ENCODE data around the gene CNOT6.
"Not testable (repeated sequence)": the region's sequence is repeated elsewhere in the genome, so short reads cannot be mapped to it uniquely, and the experiment has no call there.

CNOT6 gene

GRCh38 chr5:180467028-180467975 is 26.9 kb upstream of the CNOT6 start:
- Mint-ChIP-seq H3K27ac (no peak overlapping the region), H3K27me3 (peaks cover 19% of the 10 kb centered on the region)
- no peak for DNase-seq (ENCODE audit: low spot score in 2 of 2)

GRCh38 chr5:180467989-180468731 is 26.0 kb upstream of the CNOT6 start:
- no peaks in the 10 kb centered on the region for H3K36me3 Mint-ChIP-seq
- no peak overlapping the region for H3K4me3 Mint-ChIP-seq
- no peak overlapping the region for H3K27ac Mint-ChIP-seq
- DNase-seq (ENCODE audit: low spot score in 2 of 2): no peak
- no peak for ATAC-seq (ENCODE audit: low read depth)
- peaks cover 2% of the 10 kb centered on the region for H3K4me1 Mint-ChIP-seq
- peaks cover 17% of the 10 kb centered on the region for H3K27me3 Mint-ChIP-seq
- H3K9me3 Mint-ChIP-seq: no peaks in the 10 kb centered on the region

More at GRCh38 chr5:180467028-180467975, 26.9 kb upstream of the CNOT6 start:
- no peak for ATAC-seq (ENCODE audit: low read depth)
- Mint-ChIP-seq H3K36me3 (no peaks in the 10 kb centered on the region), H3K4me3 (no peak overlapping the region), H3K9me3 (no peaks in the 10 kb centered on the region), H3K4me1 (peaks cover 2% of the 10 kb centered on the region)

GRCh38 chr5:180468732-180469585 is 25.2 kb upstream of the CNOT6 start:
- Mint-ChIP-seq H3K27me3 (peaks cover 17% of the 10 kb centered on the region), H3K4me3 (no peak overlapping the region), H3K4me1 (peaks cover 2% of the 10 kb centered on the region)

GRCh38 chr5:180469586-180469865 is 24.7 kb upstream of the CNOT6 start:
- Mint-ChIP-seq H3K9me3 (no peaks in the 10 kb centered on the region), H3K36me3 (no peaks in the 10 kb centered on the region), H3K4me1 (peaks cover 2% of the 10 kb centered on the region), H3K27me3 (peaks cover 14% of the 10 kb centered on the region), H3K4me3 (no peak overlapping the region), H3K27ac (no peak overlapping the region)
- DNase-seq (ENCODE audit: low spot score in 2 of 2): no peak
- no peak for ATAC-seq (ENCODE audit: low read depth)

More at GRCh38 chr5:180468732-180469585, 25.2 kb upstream of the CNOT6 start:
- Mint-ChIP-seq H3K27ac (no peak overlapping the region), H3K36me3 (no peaks in the 10 kb centered on the region), H3K9me3 (no peaks in the 10 kb centered on the region)
- no peak for ATAC-seq (ENCODE audit: low read depth)
- DNase-seq (ENCODE audit: low spot score in 2 of 2): no peak

GRCh38 chr5:180469866-180470265 is 24.3 kb upstream of the CNOT6 start:
- Mint-ChIP-seq H3K36me3 (no peaks in the 10 kb centered on the region), H3K4me1 (peaks cover 2% of the 10 kb centered on the region), H3K4me3 (no peak overlapping the region), H3K27me3 (peaks cover 12% of the 10 kb centered on the region), H3K9me3 (no peaks in the 10 kb centered on the region), H3K27ac (no peak overlapping the region)
- no peak for ATAC-seq (ENCODE audit: low read depth)
- DNase-seq (ENCODE audit: low spot score in 2 of 2): no peak

GRCh38 chr5:180470361-180470760 is 23.8 kb upstream of the CNOT6 start:
- H3K27me3 Mint-ChIP-seq: peaks cover 12% of the 10 kb centered on the region
- no peaks in the 10 kb centered on the region for H3K36me3 Mint-ChIP-seq
- DNase-seq (ENCODE audit: low spot score in 2 of 2): no peak
- H3K4me3 Mint-ChIP-seq: no peak overlapping the region
- no peak overlapping the region for H3K27ac Mint-ChIP-seq
- H3K4me1 Mint-ChIP-seq: peaks cover 2% of the 10 kb centered on the region
- no peaks in the 10 kb centered on the region for H3K9me3 Mint-ChIP-seq
- no peak for ATAC-seq (ENCODE audit: low read depth)

- H3K36me3 Mint-ChIP-seq: no peaks in the 10 kb centered on the region
- peaks cover 2% of the 10 kb centered on the region for H3K4me1 Mint-ChIP-seq
- H3K9me3 Mint-ChIP-seq: no peaks in the 10 kb centered on the region
- no peak overlapping the region for H3K4me3 Mint-ChIP-seq
- H3K27ac Mint-ChIP-seq: no peak overlapping the region
- H3K27me3 Mint-ChIP-seq: peaks cover 9% of the 10 kb centered on the region
- DNase-seq (ENCODE audit: low spot score in 2 of 2): peak; percentile 52 to 65
- ATAC-seq (ENCODE audit: low read depth): peak; percentile 77
These were observed 23.1 kb upstream of the CNOT6 start for GRCh38 chr5:180470966-180471582.

GRCh38 chr5:180471866-180472265 is 22.3 kb upstream of the CNOT6 start:
- Mint-ChIP-seq H3K27me3 (peaks cover 10% of the 10 kb centered on the region), H3K4me3 (no peak overlapping the region), H3K4me1 (peaks cover 2% of the 10 kb centered on the region), H3K9me3 (peaks cover 2% of the 10 kb centered on the region), H3K36me3 (no peaks in the 10 kb centered on the region), H3K27ac (no peak overlapping the region)
- ATAC-seq (ENCODE audit: low read depth) (no peak), DNase-seq (ENCODE audit: low spot score in 2 of 2) (no peak)

- no peak overlapping the region for H3K27ac Mint-ChIP-seq
- no peak for DNase-seq (ENCODE audit: low spot score in 2 of 2)
- peaks cover 2% of the 10 kb centered on the region for H3K9me3 Mint-ChIP-seq
- H3K4me1 Mint-ChIP-seq: peaks cover 2% of the 10 kb centered on the region
- no peaks in the 10 kb centered on the region for H3K36me3 Mint-ChIP-seq
- H3K4me3 Mint-ChIP-seq: no peak overlapping the region
- H3K27me3 Mint-ChIP-seq: peaks cover 9% of the 10 kb centered on the region
- ATAC-seq (ENCODE audit: low read depth): no peak
These were observed 21.9 kb upstream of the CNOT6 start for GRCh38 chr5:180472269-180472668.

GRCh38 chr5:180473386-180473785 is 20.8 kb upstream of the CNOT6 start:
- not testable (repeated sequence) for DNase-seq (ENCODE audit: low spot score in 2 of 2); ATAC-seq (ENCODE audit: low read depth); H3K27ac Mint-ChIP-seq; H3K9me3 Mint-ChIP-seq; H3K4me1 Mint-ChIP-seq; H3K27me3 Mint-ChIP-seq; H3K36me3 Mint-ChIP-seq; H3K4me3 Mint-ChIP-seq

- Mint-ChIP-seq H3K27me3 (peaks cover 5% of the 10 kb centered on the region), H3K27ac (no peak overlapping the region), H3K4me3 (no peak overlapping the region), H3K36me3 (no peaks in the 10 kb centered on the region), H3K4me1 (peaks cover 2% of the 10 kb centered on the region), H3K9me3 (peaks cover 2% of the 10 kb centered on the region)
- DNase-seq (ENCODE audit: low spot score in 2 of 2) (no peak), ATAC-seq (ENCODE audit: low read depth) (no peak)
These were observed 19.6 kb upstream of the CNOT6 start for GRCh38 chr5:180474569-180474968.

GRCh38 chr5:180475969-180476524 is 18.1 kb upstream of the CNOT6 start:
- DNase-seq (ENCODE audit: low spot score in 2 of 2); H3K27ac Mint-ChIP-seq; H3K4me3 Mint-ChIP-seq; H3K9me3 Mint-ChIP-seq; H3K27me3 Mint-ChIP-seq; H3K4me1 Mint-ChIP-seq; ATAC-seq (ENCODE audit: low read depth); H3K36me3 Mint-ChIP-seq: not testable (repeated sequence)

- DNase-seq (ENCODE audit: low spot score in 2 of 2) (no peak), ATAC-seq (ENCODE audit: low read depth) (no peak)
- Mint-ChIP-seq H3K27ac (no peak overlapping the region), H3K4me3 (no peak overlapping the region), H3K9me3 (no peaks in the 10 kb centered on the region), H3K36me3 (peaks cover 3% of the 10 kb centered on the region), H3K4me1 (no peaks in the 10 kb centered on the region), H3K27me3 (no peaks in the 10 kb centered on the region)
These were observed 9.4 kb upstream of the CNOT6 start for GRCh38 chr5:180484813-180485212.

All from memory B cell (primary cell).